Epithelial cell of esophagus (primary cell): Measurements from ENCODE around the gene TSPAN18.

Experiments used
- DNase-seq: peaks from one replicate; pipeline ENCODE4 v3.0.0; 2010; ENCODE audit warnings: low read depth
- H3K4me3 ChIP-seq: 2 replicates; pipeline ENCODE4 v1.5.1; 2011; ENCODE audit warnings: mild to moderate bottlenecking, low read length, control low read depth
- CTCF ChIP-seq: IDR thresholded peaks from 2 replicates; pipeline ENCODE4 v1.5.1; 2011; ENCODE audit warnings: low read depth, mild to moderate bottlenecking, low read length, control low read depth, inconsistent platforms; ENCODE audit not compliant: insufficient read depth; ENCODE audit errors: missing control alignments

Gene TSPAN18

GRCh38 chr11:44824300-44824704 lies 97.5 kb downstream of the TSPAN18 start:
- no peak overlapping the region for H3K4me3 ChIP-seq
- DNase-seq: no peak
- no peak for TF ChIP-seq CTCF

GRCh38 chr11:44825058-44825785 lies 98.5 kb downstream of the TSPAN18 start:
- no peak for TF ChIP-seq CTCF
- no peak for DNase-seq
- no peak overlapping the region for H3K4me3 ChIP-seq

GRCh38 chr11:44826922-44827643 lies 100.3 kb downstream of the TSPAN18 start:
- no peak for TF ChIP-seq CTCF
- DNase-seq: no peak
- H3K4me3 ChIP-seq: no peak overlapping the region

GRCh38 chr11:44828296-44828695 lies 101.5 kb downstream of the TSPAN18 start:
- DNase-seq: no peak
- no peak for TF ChIP-seq CTCF

GRCh38 chr11:44829838-44830237 lies 103.1 kb downstream of the TSPAN18 start:
- DNase-seq: no peak
- no peak overlapping the region for H3K4me3 ChIP-seq
- TF ChIP-seq CTCF: no peak

More at GRCh38 chr11:44828296-44828695, 101.5 kb downstream of the TSPAN18 start:
- no peak overlapping the region for H3K4me3 ChIP-seq

GRCh38 chr11:44831605-44832394 lies 105.0 kb downstream of the TSPAN18 start:
- no peak overlapping the region for H3K4me3 ChIP-seq
- no peak for TF ChIP-seq CTCF

More at GRCh38 chr11:44831605-44832394, 105.0 kb downstream of the TSPAN18 start:
- no peak for DNase-seq
